ENCODE results near the gene ZNF831. TPM values are rescaled to one million over a fixed set of nuclear protein-coding genes. Genes with fewer than 3 reads are reported as not detected.

Gene ZNF831
- total RNA-seq, 1 experiment from 2014 or later, result not detected

Other genes starting within 250 kb of the ZNF831 start
- 36.8 and 39.8 TPM in 2 replicates for gene NELFCD, start 182.6 kb upstream of the ZNF831 start, total RNA-seq (2014; rRNA removed; shearing (Covaris generic))
- 12.9 and 19.7 TPM in 2 replicates for gene CTSZ, start 156.6 kb upstream of the ZNF831 start, total RNA-seq (2014; rRNA removed; shearing (Covaris generic))
- gene TUBB1, start 144.4 kb upstream of the ZNF831 start, total RNA-seq (2014; rRNA removed; shearing (Covaris generic)), result not detected in 2 replicates
- 14.3 and 16.4 TPM in 2 replicates for gene ATP5F1E, start 131.5 kb upstream of the ZNF831 start, total RNA-seq (2014; rRNA removed; shearing (Covaris generic))
- 29.5 and 36.3 TPM in 2 replicates for gene PRELID3B, start 121.0 kb upstream of the ZNF831 start, total RNA-seq (2014; rRNA removed; shearing (Covaris generic))
- not detected in 2 replicates for gene EDN3, start 136.8 kb downstream of the ZNF831 start, total RNA-seq (2014; rRNA removed; shearing (Covaris generic))

Measured in H7 (cell line).